ENCODE results near the gene C12orf75. TPM values are rescaled to one million over a fixed set of nuclear protein-coding genes. Genes with fewer than 3 reads are reported as not detected.
"Not testable (repeated sequence)": the region's sequence is repeated elsewhere in the genome, so short reads cannot be mapped to it uniquely, and the experiment has no call there.

C12orf75 gene
- total RNA-seq, 1 experiment from 2014 or later: 1.3 TPM

- no peaks in the 10 kb centered on the region for H3K36me3 ChIP-seq (ENCODE audit: low read depth)
- ChIA-PET POLR2A (ENCODE audit: unreplicated experiment) (no interaction called here), CTCF (no interaction called here)
- H3K79me2 ChIP-seq (ENCODE audit: low read depth): no peaks in the 10 kb centered on the region
- no peak overlapping the region for H2AFZ ChIP-seq
- no peaks in the 10 kb centered on the region for H3K9me2 ChIP-seq (ENCODE audit: insufficient read depth)
- H4K20me1 ChIP-seq (ENCODE audit: insufficient read depth): no peaks in the 10 kb centered on the region
- intact Hi-C loops (cut with micrococcal nuclease; ENCODE audit: unreplicated experiment): no loop called here
- H3F3A ChIP-seq (ENCODE audit: insufficient read depth, low read depth): no peaks in the 10 kb centered on the region
- H3K4me2 ChIP-seq: no peak overlapping the region
- BruUV-seq (replicated peaks): no TSS peak
- TF ChIP-seq CTCF (conservative IDR thresholded peaks at IDR 0.05): no peak
- TF ChIP-seq EZH2 (IDR thresholded peaks at IDR 0.05; ENCODE audit: low read depth): no peak
- no peak overlapping the region for H3K4me3 ChIP-seq
- no peak overlapping the region for H3K27ac ChIP-seq
- no peaks in the 10 kb centered on the region for H3K4me1 ChIP-seq (replicated peaks; ENCODE audit: insufficient read depth)
- H3K27me3 ChIP-seq (ENCODE audit: insufficient read depth, low read depth): no peaks in the 10 kb centered on the region; the same call in 1 of the 2 replicates
- H3K9me3 ChIP-seq (ENCODE audit: insufficient read depth, low read depth): no peaks in the 10 kb centered on the region
- no peak for DNase-seq
Measured at GRCh38 chr12:105337391-105337790, 6.9 kb downstream of the C12orf75 start.

- Histone ChIP-seq H3K4me1 (replicated peaks; ENCODE audit: insufficient read depth) (no peaks in the 10 kb centered on the region), H4K20me1 (ENCODE audit: insufficient read depth) (no peaks in the 10 kb centered on the region), H3K9me2 (ENCODE audit: insufficient read depth) (no peaks in the 10 kb centered on the region), H3K79me2 (ENCODE audit: low read depth) (no peaks in the 10 kb centered on the region), H3K27me3 (ENCODE audit: insufficient read depth, low read depth) (no peaks in the 10 kb centered on the region), H2AFZ (no peak overlapping the region), H3F3A (ENCODE audit: insufficient read depth, low read depth) (no peaks in the 10 kb centered on the region), H3K36me3 (ENCODE audit: low read depth) (no peaks in the 10 kb centered on the region), H3K9me3 (ENCODE audit: insufficient read depth, low read depth) (no peaks in the 10 kb centered on the region), H3K4me2 (no peak overlapping the region), H3K4me3 (no peak overlapping the region), H3K27ac (no peak overlapping the region)
- DNase-seq: no peak
- POLR2A ChIA-PET (ENCODE audit: unreplicated experiment): no interaction called here
- no TSS peak for BruUV-seq (replicated peaks)
- CTCF ChIA-PET: no interaction called here
- no peak for TF ChIP-seq EZH2 (IDR thresholded peaks at IDR 0.05; ENCODE audit: low read depth)
- TF ChIP-seq CTCF (conservative IDR thresholded peaks at IDR 0.05): no peak
- intact Hi-C loops (cut with micrococcal nuclease; ENCODE audit: unreplicated experiment): no loop called here
Measured at GRCh38 chr12:105338966-105339365, 8.5 kb downstream of the C12orf75 start.

- ChIA-PET POLR2A (ENCODE audit: unreplicated experiment) (no interaction called here), CTCF (no interaction called here)
- intact Hi-C loops (cut with micrococcal nuclease; ENCODE audit: unreplicated experiment): no loop called here
- Histone ChIP-seq H3K9me3 (ENCODE audit: insufficient read depth, low read depth) (no peaks in the 10 kb centered on the region), H3K4me2 (no peak overlapping the region), H4K20me1 (ENCODE audit: insufficient read depth) (no peaks in the 10 kb centered on the region), H3K4me3 (no peak overlapping the region), H3K79me2 (ENCODE audit: low read depth) (no peaks in the 10 kb centered on the region), H3K27me3 (ENCODE audit: insufficient read depth, low read depth) (no peaks in the 10 kb centered on the region), H3K36me3 (ENCODE audit: low read depth) (no peaks in the 10 kb centered on the region), H3K9me2 (ENCODE audit: insufficient read depth) (no peaks in the 10 kb centered on the region), H3F3A (ENCODE audit: insufficient read depth, low read depth) (no peaks in the 10 kb centered on the region), H2AFZ (no peak overlapping the region), H3K27ac (no peak overlapping the region), H3K4me1 (replicated peaks; ENCODE audit: insufficient read depth) (no peaks in the 10 kb centered on the region)
- BruUV-seq (replicated peaks): no TSS peak
- DNase-seq: no peak
- TF ChIP-seq CTCF (conservative IDR thresholded peaks at IDR 0.05): no peak
- TF ChIP-seq EZH2 (IDR thresholded peaks at IDR 0.05; ENCODE audit: low read depth): no peak
Measured at GRCh38 chr12:105341010-105341409, 10.5 kb downstream of the C12orf75 start.

- H3K4me2 ChIP-seq; H4K20me1 ChIP-seq (ENCODE audit: insufficient read depth); H3K4me1 ChIP-seq (replicated peaks; ENCODE audit: insufficient read depth); CTCF ChIA-PET; H3K4me3 ChIP-seq; H3F3A ChIP-seq (ENCODE audit: insufficient read depth, low read depth); H3K9me2 ChIP-seq (ENCODE audit: insufficient read depth); BruUV-seq (replicated peaks); H3K9me3 ChIP-seq (ENCODE audit: insufficient read depth, low read depth); DNase-seq; H3K27ac ChIP-seq; H3K79me2 ChIP-seq (ENCODE audit: low read depth); H2AFZ ChIP-seq; intact Hi-C loops (cut with micrococcal nuclease; ENCODE audit: unreplicated experiment); H3K36me3 ChIP-seq (ENCODE audit: low read depth); POLR2A ChIA-PET (ENCODE audit: unreplicated experiment); H3K27me3 ChIP-seq (ENCODE audit: insufficient read depth, low read depth): not testable (repeated sequence)
Measured at GRCh38 chr12:105341620-105342019, 11.1 kb downstream of the C12orf75 start.
